Measurements from ENCODE around the gene CDC42BPG. TPM values are rescaled to one million over a fixed set of nuclear protein-coding genes. Genes with fewer than 3 reads are reported as not detected.

CDC42BPG gene
- total RNA-seq, 2 experiments from 2014 or later = 0.31 to 0.61 TPM

GRCh38 chr11:64867748-64868462, 23.5 kb upstream of the CDC42BPG start:
- peaks cover 41% of the 10 kb centered on the region for H3K36me3 Mint-ChIP-seq (ENCODE audit: low read depth)
- POLR2A ChIA-PET = interaction anchor here (0.6 to 26.2 kb wide), 4 partner anchors 11 to 556 kb away, joined by 3 to 768 read pairs (median 162); partner anchors contain the start of genes CDC42BPG and EHD1
- CTCF ChIA-PET = interaction anchor here (13.5 to 28.9 kb wide), 2 partner anchors 15 to 19 kb away, joined by 316 to 1168 read pairs; partner anchors contain the start of genes CDC42BPG and EHD1
- intact Hi-C loops (cut with micrococcal nuclease) = no loop called here
- H3K27ac Mint-ChIP-seq = peak overlapping the region; percentile 88
- H3K27me3 Mint-ChIP-seq = no peaks in the 10 kb centered on the region
- peaks cover 11% of the 10 kb centered on the region for H3K9me3 Mint-ChIP-seq
- DNase-seq (no peak), ATAC-seq (no peak)
- peaks cover 92% of the 10 kb centered on the region for H3K4me1 Mint-ChIP-seq (ENCODE audit: low read depth)
- H3K4me3 Mint-ChIP-seq = peak overlapping the region; percentile 50
- no peak for TF ChIP-seq CTCF (IDR thresholded peaks at IDR 0.05)

- peak overlapping the region; percentile 95 for H3K27ac Mint-ChIP-seq
- peak overlapping the region; percentile 66 for H3K4me3 Mint-ChIP-seq
- TF ChIP-seq CTCF (IDR thresholded peaks at IDR 0.05) = no peak
- intact Hi-C loops (cut with micrococcal nuclease) = no loop called here
- ATAC-seq (no peak), DNase-seq (no peak)
- no peaks in the 10 kb centered on the region for H3K27me3 Mint-ChIP-seq
- CTCF ChIA-PET = interaction anchor here (13.5 to 28.9 kb wide), 2 partner anchors 13 to 20 kb away, joined by 316 to 1168 read pairs; partner anchors contain the start of genes CDC42BPG and EHD1
- H3K9me3 Mint-ChIP-seq = peaks cover 11% of the 10 kb centered on the region
- peaks cover 29% of the 10 kb centered on the region for H3K36me3 Mint-ChIP-seq (ENCODE audit: low read depth)
- peaks cover 93% of the 10 kb centered on the region for H3K4me1 Mint-ChIP-seq (ENCODE audit: low read depth)
- POLR2A ChIA-PET = interaction anchor here (15.4 to 26.2 kb wide), 2 partner anchors 13 kb away, joined by 320 to 768 read pairs; partner anchors contain the start of genes CDC42BPG and EHD1
Observed at GRCh38 chr11:64866173-64866491, 21.7 kb upstream of the CDC42BPG start.

GRCh38 chr11:64865286-64866172, 21.1 kb upstream of the CDC42BPG start:
- H3K4me1 Mint-ChIP-seq (ENCODE audit: low read depth) = peaks cover 92% of the 10 kb centered on the region
- H3K9me3 Mint-ChIP-seq = peaks cover 11% of the 10 kb centered on the region
- DNase-seq (peak; percentile 72), ATAC-seq (peak; percentile 19)
- peak overlapping the region; percentile 95 for H3K27ac Mint-ChIP-seq
- TF ChIP-seq CTCF (IDR thresholded peaks at IDR 0.05) = no peak
- POLR2A ChIA-PET = interaction anchor here (0.7 to 26.2 kb wide), 3 partner anchors 12 to 554 kb away, joined by 3 to 768 read pairs (median 320); partner anchors contain the start of genes CDC42BPG and EHD1
- peaks cover 28% of the 10 kb centered on the region for H3K36me3 Mint-ChIP-seq (ENCODE audit: low read depth)
- H3K27me3 Mint-ChIP-seq = no peaks in the 10 kb centered on the region
- H3K4me3 Mint-ChIP-seq = peak overlapping the region; percentile 66
- intact Hi-C loops (cut with micrococcal nuclease) = no loop called here
- CTCF ChIA-PET = interaction anchor here (13.5 to 28.9 kb wide), 2 partner anchors 13 to 21 kb away, joined by 316 to 1168 read pairs; partner anchors contain the start of genes CDC42BPG and EHD1

- TF ChIP-seq CTCF (IDR thresholded peaks at IDR 0.05) = no peak
- Mint-ChIP-seq H3K4me1 (ENCODE audit: low read depth) (peaks cover 91% of the 10 kb centered on the region), H3K27me3 (no peaks in the 10 kb centered on the region), H3K9me3 (peaks cover 11% of the 10 kb centered on the region), H3K36me3 (ENCODE audit: low read depth) (peaks cover 33% of the 10 kb centered on the region), H3K4me3 (peak overlapping the region; percentile 66), H3K27ac (peak overlapping the region; percentile 95)
- ChIA-PET CTCF (interaction anchor here (1.2 to 28.9 kb wide), 4 partner anchors 12 to 249 kb away, joined by 3 to 1168 read pairs (median 160); partner anchors contain the start of genes ARL2, CDC42BPG and EHD1), POLR2A (interaction anchor here (0.9 to 26.2 kb wide), 4 partner anchors 12 to 257 kb away, joined by 3 to 768 read pairs (median 162); partner anchors contain the start of genes CDC42BPG, EHD1, FAU and MRPL49)
- DNase-seq (peak; percentile 89), ATAC-seq (peak; percentile 61)
- intact Hi-C loops (cut with micrococcal nuclease) = no loop called here
Observed at GRCh38 chr11:64864473-64865285, 20.2 kb upstream of the CDC42BPG start.
